Mesothelial cell of epicardium (in vitro differentiated cells): Measurements from ENCODE around the gene REEP2. TPM values are rescaled to one million over a fixed set of nuclear protein-coding genes. Genes with fewer than 3 reads are reported as not detected.
A peak's percentile ranks its signal among the peaks of the same experiment; 100 is the strongest.

Source experiments
- DNase-seq, 2 experiments: peaks; one replicate each; pipeline ENCODE4 v3.0.0; 2021; ENCODE audit warnings: low spot score in 2 of 2; ENCODE audit not compliant: unreplicated experiment in 2 of 2
- H3K27ac Mint-ChIP-seq: 2 replicates; pipeline ENCODE4 v1.8.0; 2021; ENCODE audit warnings: mixed read lengths
- H3K27me3 Mint-ChIP-seq: 2 replicates; pipeline ENCODE4 v1.8.0; 2021; ENCODE audit warnings: low read depth, mixed read lengths
- H3K36me3 Mint-ChIP-seq: 2 replicates; pipeline ENCODE4 v1.8.0; 2021; ENCODE audit warnings: mixed read lengths
- H3K4me1 Mint-ChIP-seq: 2 replicates; pipeline ENCODE4 v1.8.0; 2021; ENCODE audit warnings: mixed read lengths
- H3K4me3 Mint-ChIP-seq: 2 replicates; pipeline ENCODE4 v1.8.0; 2021; ENCODE audit warnings: mild to moderate bottlenecking, moderate library complexity, mixed read lengths
- H3K9me3 Mint-ChIP-seq: 2 replicates; pipeline ENCODE4 v1.8.0; 2021; ENCODE audit warnings: mixed read lengths
- total RNA-seq: library from RNA; stranded (reverse); gene quantifications from 3 replicates; pipeline ENCODE4 v1.2.1, GENCODE V29; 2021
- TF ChIP-seq, protein P1 (sequence below): fragments of 200-600 bp; sonication (generic); IDR thresholded peaks from one replicate; pipeline ENCODE4 v1.5.0; 2021; ENCODE audit warnings: antibody characterized with exemption; ENCODE audit not compliant: unreplicated experiment

The REEP2 gene
- total RNA-seq, 1 donor from 2014 or later: 15.6 TPM

- Mint-ChIP-seq H3K4me1 (peaks cover 22% of the 10 kb centered on the region), H3K36me3 (peaks cover 22% of the 10 kb centered on the region), H3K4me3 (peak overlapping the region; percentile 79), H3K27ac (peak overlapping the region; percentile 80), H3K27me3 (peaks cover 26% of the 10 kb centered on the region), H3K9me3 (no peaks in the 10 kb centered on the region)
- DNase-seq: no peak
- TF ChIP-seq, protein P1, sequence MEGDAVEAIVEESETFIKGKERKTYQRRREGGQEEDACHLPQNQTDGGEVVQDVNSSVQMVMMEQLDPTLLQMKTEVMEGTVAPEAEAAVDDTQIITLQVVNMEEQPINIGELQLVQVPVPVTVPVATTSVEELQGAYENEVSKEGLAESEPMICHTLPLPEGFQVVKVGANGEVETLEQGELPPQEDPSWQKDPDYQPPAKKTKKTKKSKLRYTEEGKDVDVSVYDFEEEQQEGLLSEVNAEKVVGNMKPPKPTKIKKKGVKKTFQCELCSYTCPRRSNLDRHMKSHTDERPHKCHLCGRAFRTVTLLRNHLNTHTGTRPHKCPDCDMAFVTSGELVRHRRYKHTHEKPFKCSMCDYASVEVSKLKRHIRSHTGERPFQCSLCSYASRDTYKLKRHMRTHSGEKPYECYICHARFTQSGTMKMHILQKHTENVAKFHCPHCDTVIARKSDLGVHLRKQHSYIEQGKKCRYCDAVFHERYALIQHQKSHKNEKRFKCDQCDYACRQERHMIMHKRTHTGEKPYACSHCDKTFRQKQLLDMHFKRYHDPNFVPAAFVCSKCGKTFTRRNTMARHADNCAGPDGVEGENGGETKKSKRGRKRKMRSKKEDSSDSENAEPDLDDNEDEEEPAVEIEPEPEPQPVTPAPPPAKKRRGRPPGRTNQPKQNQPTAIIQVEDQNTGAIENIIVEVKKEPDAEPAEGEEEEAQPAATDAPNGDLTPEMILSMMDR: no peak
Observed at GRCh38 chr5:138466900-138467710, 28.2 kb downstream of the REEP2 start.

GRCh38 chr5:138467711-138468132 lies 28.9 kb downstream of the REEP2 start:
- peaks cover 22% of the 10 kb centered on the region for H3K36me3 Mint-ChIP-seq
- no peak for DNase-seq
- TF ChIP-seq, protein P1: no peak
- H3K4me3 Mint-ChIP-seq: peak overlapping the region; percentile 79
- H3K9me3 Mint-ChIP-seq: no peaks in the 10 kb centered on the region
- H3K4me1 Mint-ChIP-seq: peaks cover 27% of the 10 kb centered on the region
- H3K27me3 Mint-ChIP-seq: peaks cover 26% of the 10 kb centered on the region
- H3K27ac Mint-ChIP-seq: peak overlapping the region; percentile 80

DNA sequence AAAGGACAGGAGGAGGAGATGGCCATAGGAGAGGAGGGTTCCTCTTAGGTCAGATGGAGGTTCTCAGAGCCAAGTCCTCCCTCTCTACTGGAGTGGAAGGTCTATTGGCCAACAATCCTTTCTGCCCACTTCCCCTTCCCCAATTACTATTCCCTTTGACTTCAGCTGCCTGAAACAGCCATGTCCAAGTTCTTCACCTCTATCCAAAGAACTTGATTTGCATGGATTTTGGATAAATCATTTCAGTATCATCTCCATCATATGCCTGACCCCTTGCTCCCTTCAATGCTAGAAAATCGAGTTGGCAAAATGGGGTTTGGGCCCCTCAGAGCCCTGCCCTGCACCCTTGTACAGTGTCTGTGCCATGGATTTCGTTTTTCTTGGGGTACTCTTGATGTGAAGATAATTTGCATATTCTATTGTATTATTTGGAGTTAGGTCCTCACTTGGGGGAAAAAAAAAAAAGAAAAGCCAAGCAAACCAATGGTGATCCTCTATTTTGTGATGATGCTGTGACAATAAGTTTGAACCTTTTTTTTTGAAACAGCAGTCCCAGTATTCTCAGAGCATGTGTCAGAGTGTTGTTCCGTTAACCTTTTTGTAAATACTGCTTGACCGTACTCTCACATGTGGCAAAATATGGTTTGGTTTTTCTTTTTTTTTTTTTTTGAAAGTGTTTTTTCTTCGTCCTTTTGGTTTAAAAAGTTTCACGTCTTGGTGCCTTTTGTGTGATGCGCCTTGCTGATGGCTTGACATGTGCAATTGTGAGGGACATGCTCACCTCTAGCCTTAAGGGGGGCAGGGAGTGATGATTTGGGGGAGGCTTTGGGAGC lies 29.5 kb downstream of the REEP2 start:
- peaks cover 26% of the 10 kb centered on the region for H3K27me3 Mint-ChIP-seq
- H3K4me1 Mint-ChIP-seq: peaks cover 27% of the 10 kb centered on the region
- no peak for DNase-seq
- H3K27ac Mint-ChIP-seq: peak overlapping the region; percentile 80
- H3K36me3 Mint-ChIP-seq: peaks cover 22% of the 10 kb centered on the region
- no peaks in the 10 kb centered on the region for H3K9me3 Mint-ChIP-seq
- peak overlapping the region; percentile 79 for H3K4me3 Mint-ChIP-seq
- TF ChIP-seq, protein P1: no peak

DNA sequence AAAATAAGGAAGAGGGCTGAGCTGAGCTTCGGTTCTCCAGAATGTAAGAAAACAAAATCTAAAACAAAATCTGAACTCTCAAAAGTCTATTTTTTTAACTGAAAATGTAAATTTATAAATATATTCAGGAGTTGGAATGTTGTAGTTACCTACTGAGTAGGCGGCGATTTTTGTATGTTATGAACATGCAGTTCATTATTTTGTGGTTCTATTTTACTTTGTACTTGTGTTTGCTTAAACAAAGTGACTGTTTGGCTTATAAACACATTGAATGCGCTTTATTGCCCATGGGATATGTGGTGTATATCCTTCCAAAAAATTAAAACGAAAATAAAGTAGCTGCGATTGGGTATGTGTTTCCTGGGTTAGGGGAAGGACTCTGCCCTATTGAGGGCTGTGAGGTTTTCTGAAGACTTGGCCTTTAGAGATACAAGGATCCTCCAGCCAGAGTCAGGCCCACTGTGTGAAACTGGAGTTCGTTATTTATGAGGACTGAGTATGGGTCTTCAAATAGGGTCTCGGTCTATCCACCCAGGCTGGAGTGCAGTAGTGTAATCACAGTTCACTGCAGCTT lies 30.2 kb downstream of the REEP2 start:
- Mint-ChIP-seq H3K4me1 (peaks cover 24% of the 10 kb centered on the region), H3K27ac (peak overlapping the region; percentile 80), H3K36me3 (peaks cover 22% of the 10 kb centered on the region), H3K9me3 (no peaks in the 10 kb centered on the region), H3K27me3 (peaks cover 26% of the 10 kb centered on the region), H3K4me3 (peak overlapping the region; percentile 79)
- DNase-seq: no peak
- TF ChIP-seq, protein P1: no peak

DNA sequence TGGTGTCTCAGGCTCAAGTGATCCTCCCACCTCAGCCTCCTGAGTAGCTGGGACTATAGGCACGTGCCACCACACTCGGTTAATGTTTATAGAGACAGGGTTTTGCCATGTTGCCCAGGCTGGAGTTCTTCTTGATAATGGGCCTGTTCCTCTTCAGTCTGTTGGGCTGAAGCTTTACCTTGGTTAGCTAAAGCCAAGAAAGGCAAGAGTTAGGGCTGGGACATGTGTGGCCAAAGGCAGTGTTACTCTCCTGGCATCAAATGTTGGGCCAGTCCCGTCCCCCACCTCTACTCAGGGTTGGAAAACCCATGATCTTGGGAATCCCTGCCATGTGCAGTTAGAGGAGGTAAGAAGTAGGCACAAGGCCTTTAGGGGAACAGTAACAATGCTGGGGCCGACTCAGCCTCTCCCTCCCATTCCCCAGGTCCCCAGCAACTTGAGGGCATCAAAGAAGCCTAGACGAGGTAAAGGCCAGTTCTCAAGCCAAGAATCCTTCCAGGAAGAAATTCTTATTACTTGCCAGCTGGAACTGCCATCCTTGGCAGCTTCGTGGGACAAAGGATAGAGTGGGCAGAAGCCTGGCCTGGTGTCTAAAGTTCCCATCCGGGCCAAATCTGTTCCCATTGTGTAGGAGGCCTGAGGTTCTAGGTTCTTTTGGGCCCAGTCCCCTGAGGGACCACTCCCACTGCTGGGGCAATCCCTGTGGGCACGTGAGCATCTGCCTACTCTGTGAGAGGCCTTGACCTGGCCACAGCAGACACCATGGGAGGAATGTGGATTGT lies 30.9 kb downstream of the REEP2 start:
- TF ChIP-seq, protein P1: no peak
- Mint-ChIP-seq H3K9me3 (no peaks in the 10 kb centered on the region), H3K4me1 (peaks cover 24% of the 10 kb centered on the region), H3K36me3 (peaks cover 22% of the 10 kb centered on the region), H3K27ac (no peak overlapping the region), H3K4me3 (peak overlapping the region; percentile 39), H3K27me3 (peaks cover 26% of the 10 kb centered on the region)
- DNase-seq: peak; percentile 41 to 66
